SK-N-SH (cell line): ENCODE results near the gene ZBTB45. TPM values are rescaled to one million over a fixed set of nuclear protein-coding genes. Genes with fewer than 3 reads are reported as not detected.

Experiments
- CTCF ChIA-PET: fragments of 300-600, 350-600 bp; formaldehyde crosslinking; extraction: SDS; loops from one replicate; lab custom pipeline; 2021; lab: Yijun Ruan, JAX
- POLR2A ChIA-PET: fragments of 350-600 bp; sonication (Branson Sonifier 250); formaldehyde crosslinking; extraction: SDS; loops from one replicate; lab custom pipeline; 2020; ENCODE audit warnings: antibody characterized with exemption, inconsistent platforms; lab: Yijun Ruan, JAX
- DNase-seq: peaks from one replicate; pipeline ENCODE4 v3.0.0; 2012
- H2AFZ ChIP-seq: fragments of 200-600 bp; sonication (generic); 2 replicates; pipeline ENCODE4 v1.8.1; 2016; ENCODE audit warnings: antibody characterized with exemption, mild to moderate bottlenecking, low read depth
- H3F3A ChIP-seq: fragments of 200-600 bp; sonication (generic); replicated peaks from 2 replicates; pipeline ENCODE3; 2016; ENCODE audit warnings: antibody characterized with exemption, mild to moderate bottlenecking; ENCODE audit not compliant: insufficient read depth
- H3K27ac ChIP-seq, 2 experiments: fragments of 200-500 bp in 1 of 2; fragments of 200-600 bp in 1 of 2; sonication (Bioruptor generic) in 1 of 2; sonication (generic), shearing (Covaris generic) in 1 of 2; 2 replicates each; pipeline versions ENCODE4 v1.5.1 to v1.6.1; 2014 to 2016; ENCODE audit warnings: low read depth in 2 of 2, inconsistent platforms in 1 of 2, low read length in 1 of 2, mild to moderate bottlenecking in 1 of 2, mixed read lengths in 1 of 2
- H3K27me3 ChIP-seq: fragments of 200-600 bp; sonication (generic), shearing (Covaris generic); 2 replicates; pipeline ENCODE4 v1.6.1; 2016; ENCODE audit warnings: mixed run types; ENCODE audit not compliant: insufficient read depth
- H3K36me3 ChIP-seq, 2 experiments: fragments of 200-500 bp in 1 of 2; fragments of 200-600 bp in 1 of 2; sonication (Bioruptor generic) in 1 of 2; sonication (generic) in 1 of 2; replicated peaks in 1 of 2; 2 replicates each; pipeline versions ENCODE3 to v1.5.1; 2014 to 2016; ENCODE audit warnings: low read length in 1 of 2, mild to moderate bottlenecking in 1 of 2; ENCODE audit not compliant: insufficient read depth in 2 of 2, control insufficient read depth in 1 of 2
- H3K4me1 ChIP-seq, 2 experiments: fragments of 200-500 bp in 1 of 2; fragments of 200-600 bp in 1 of 2; sonication (Bioruptor generic) in 1 of 2; sonication (generic), shearing (Covaris generic) in 1 of 2; 2 replicates each; pipeline versions ENCODE4 v1.5.1 to v1.6.1; 2014 to 2016; ENCODE audit warnings: low read depth in 1 of 2, low read length in 1 of 2, mixed run types in 1 of 2; ENCODE audit not compliant: insufficient read depth in 2 of 2, control insufficient read depth in 1 of 2
- H3K4me2 ChIP-seq: fragments of 200-600 bp; sonication (generic), shearing (Covaris generic); 2 replicates; pipeline ENCODE4 v1.6.1; 2017; ENCODE audit warnings: mixed run types
- H3K4me3 ChIP-seq, 2 experiments: fragments of 200-500 bp in 1 of 2; fragments of 200-600 bp in 1 of 2; sonication (Bioruptor generic) in 1 of 2; sonication (generic), shearing (Covaris generic) in 1 of 2; 2 replicates each; pipeline versions ENCODE4 v1.5.1 to v1.8.1; 2014 to 2016; ENCODE audit warnings: low read depth in 2 of 2, inconsistent platforms in 1 of 2, low read length in 1 of 2, mild to moderate bottlenecking in 1 of 2, mixed read lengths in 1 of 2, moderate library complexity in 1 of 2
- H3K79me2 ChIP-seq: fragments of 200-600 bp; sonication (generic); 2 replicates; pipeline ENCODE4 v1.8.1; 2017; ENCODE audit warnings: mild to moderate bottlenecking; ENCODE audit not compliant: insufficient read depth
- H3K9ac ChIP-seq: fragments of 200-600 bp; sonication (generic); 2 replicates; pipeline ENCODE4 v1.6.1; 2017; ENCODE audit warnings: mixed run types
- H3K9me2 ChIP-seq: fragments of 200-600 bp; sonication (generic); 2 replicates; pipeline ENCODE4 v1.6.1; 2017; ENCODE audit warnings: mixed run types
- H3K9me3 ChIP-seq: fragments of 200-600 bp; sonication (generic); 2 replicates; pipeline ENCODE4 v1.6.1; 2017; ENCODE audit warnings: mixed run types, mild to moderate bottlenecking, moderate library complexity
- H4K20me1 ChIP-seq: fragments of 200-600 bp; sonication (generic); 2 replicates; pipeline ENCODE4 v1.6.1; 2017; ENCODE audit warnings: mild to moderate bottlenecking, mixed run types; ENCODE audit not compliant: insufficient read depth
- CHD2 ChIP-seq: fragments of 150-350 bp; IDR thresholded peaks from 2 replicates; pipeline ENCODE4 v1.6.1; 2018; ENCODE audit warnings: low read length; ENCODE audit not compliant: partially characterized antibody
- EP300 ChIP-seq, 2 experiments: IDR thresholded peaks; 2 replicates each; pipeline versions ENCODE4 v1.4.0 to v1.6.1; 2012; ENCODE audit warnings: borderline replicate concordance in 1 of 2, low read depth in 1 of 2, low read length in 1 of 2
- FOXM1 ChIP-seq: IDR thresholded peaks from 2 replicates; pipeline ENCODE4 v1.4.0; 2012; ENCODE audit warnings: low read depth, mild to moderate bottlenecking
- GABPA ChIP-seq: IDR thresholded peaks from 2 replicates; pipeline ENCODE4 v1.4.0; 2012; ENCODE audit warnings: low read depth, mild to moderate bottlenecking
- MXI1 ChIP-seq: IDR thresholded peaks from 2 replicates; pipeline ENCODE4 v1.6.1; 2012; ENCODE audit warnings: mild to moderate bottlenecking, low read depth, low read length, improper control_type of control experiment
- NRF1 ChIP-seq: IDR thresholded peaks from 2 replicates; pipeline ENCODE4 v1.6.1; 2012; ENCODE audit warnings: low read depth, mild to moderate bottlenecking, low read length
- POLR2AphosphoS5 ChIP-seq: IDR thresholded peaks from 2 replicates; pipeline ENCODE4 v1.6.1; 2012; ENCODE audit warnings: low read depth, low read length
- RCOR1 ChIP-seq: fragments of 150-350 bp; IDR thresholded peaks from 2 replicates; pipeline ENCODE4 v1.6.1; 2017; ENCODE audit warnings: antibody characterized with exemption, low read length
- RXRA ChIP-seq: IDR thresholded peaks from 2 replicates; pipeline ENCODE4 v1.4.0; 2012; ENCODE audit warnings: low read depth, mild to moderate bottlenecking, borderline replicate concordance
- SMC3 ChIP-seq: IDR thresholded peaks from 2 replicates; pipeline ENCODE4 v1.6.1; 2012; ENCODE audit warnings: low read depth, low read length, improper control_type of control experiment
- TAF1 ChIP-seq: IDR thresholded peaks from 2 replicates; pipeline ENCODE4 v1.6.1; 2012; ENCODE audit warnings: low read depth, mild to moderate bottlenecking, low read length, moderate library complexity, borderline replicate concordance
- TCF12 ChIP-seq: IDR thresholded peaks from 2 replicates; pipeline ENCODE4 v1.4.0; 2012
- TEAD4 ChIP-seq: IDR thresholded peaks from 2 replicates; pipeline ENCODE4 v1.4.0; 2012; ENCODE audit warnings: mild to moderate bottlenecking, borderline replicate concordance; ENCODE audit not compliant: insufficient read depth
- YY1 ChIP-seq: IDR thresholded peaks from 2 replicates; pipeline ENCODE4 v1.4.0; 2012; ENCODE audit warnings: low read depth, mild to moderate bottlenecking
- WGBS: methylation state at CpG from one replicate; pipeline ENCODE4 v1.1.6; 2017; ENCODE audit warnings: low lambda C conversion rate; 5-methylcytosine and 5-hydroxymethylcytosine counted together
- polyA plus RNA-seq, 3 experiments: library from polyadenylated mRNA; depleted of rRNA; stranded (reverse); fragments of >200 nt; gene quantifications; 2 replicates each; pipeline ENCODE4 v1.2.3, GENCODE V29; 2012
- TF ChIP-seq, protein P1 (sequence below): IDR thresholded peaks from 2 replicates; pipeline ENCODE4 v1.4.0; 2012; ENCODE audit warnings: low read depth
- TF ChIP-seq, protein P2 (sequence below): IDR thresholded peaks from 2 replicates; pipeline ENCODE4 v1.4.0; 2012; ENCODE audit warnings: low read depth, borderline replicate concordance
- TF ChIP-seq, protein P3 (sequence below): fragments of 200-600 bp; sonication (generic); IDR thresholded peaks from 2 replicates; pipeline ENCODE4 v1.6.1; 2017; ENCODE audit warnings: antibody characterized with exemption, mild to moderate bottlenecking, moderate library complexity
- TF ChIP-seq, protein P4 (sequence below): fragments of 150-350 bp; IDR thresholded peaks from 2 replicates; pipeline ENCODE4 v1.6.1; 2017; ENCODE audit warnings: antibody characterized with exemption, low read length, low read depth, borderline replicate concordance
- TF ChIP-seq, protein P5 (sequence below): fragments of 150-350 bp; IDR thresholded peaks from 2 replicates; pipeline ENCODE4 v1.6.1; 2016; ENCODE audit warnings: mild to moderate bottlenecking, low read depth, low read length

Gene ZBTB45
- polyA plus RNA-seq, 1 of the 3 experiments (the other 2 are of a cell fraction), result 11.3 TPM

DNA sequence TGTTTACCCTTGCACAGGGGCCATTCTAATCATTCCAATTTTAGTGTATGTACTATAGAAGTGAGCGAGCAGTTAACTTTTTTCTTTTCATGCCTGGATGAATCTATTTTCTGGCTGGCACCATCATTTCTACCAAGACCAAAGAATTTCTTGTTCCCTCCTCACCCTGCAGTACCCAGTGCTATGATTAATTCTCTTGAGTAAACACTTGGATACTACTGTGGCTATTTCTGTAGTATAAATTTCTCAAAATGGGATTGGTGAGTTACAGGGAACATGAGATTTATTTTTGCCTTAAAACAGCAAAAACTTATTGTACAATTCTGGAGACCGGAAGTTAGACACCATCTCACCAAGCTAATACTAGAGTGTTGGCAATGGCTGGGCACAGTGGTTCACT, 35.8 kb downstream of the ZBTB45 start:
- no peaks in the 10 kb centered on the region for H3K4me1 ChIP-seq
- H3K4me3 ChIP-seq, result no peak overlapping the region
- no peak overlapping the region for H3K27ac ChIP-seq
- no peak overlapping the region for H3K9ac ChIP-seq
- H3K4me2 ChIP-seq, result no peak overlapping the region
- H3K9me2 ChIP-seq, result no peaks in the 10 kb centered on the region
- no peak for DNase-seq
- no peak overlapping the region for H2AFZ ChIP-seq
- no peaks in the 10 kb centered on the region for H3K27me3 ChIP-seq
- no peaks in the 10 kb centered on the region for H3K9me3 ChIP-seq
- no peaks in the 10 kb centered on the region for H3K79me2 ChIP-seq
- CTCF ChIA-PET, result interaction anchor here (0.8 to 1.4 kb wide), 2 partner anchors 12 to 35 kb away, joined by 3 to 4 read pairs; no protein-coding TSS in a partner anchor
- no peaks in the 10 kb centered on the region for H3F3A ChIP-seq
- POLR2A ChIA-PET, result no interaction called here
- H4K20me1 ChIP-seq, result no peaks in the 10 kb centered on the region
- 95% methylated on average over 2 of the region's 2 CpGs for WGBS
- H3K36me3 ChIP-seq, result peaks cover 0 to 17% of the 10 kb centered on the region in 2 experiments
- TF ChIP-seq FOXM1, result no peak
- no peak for TF ChIP-seq SMC3
- no peak for TF ChIP-seq GABPA
- TF ChIP-seq TAF1, result no peak
- TF ChIP-seq MXI1, result no peak
- TF ChIP-seq, protein P1, sequence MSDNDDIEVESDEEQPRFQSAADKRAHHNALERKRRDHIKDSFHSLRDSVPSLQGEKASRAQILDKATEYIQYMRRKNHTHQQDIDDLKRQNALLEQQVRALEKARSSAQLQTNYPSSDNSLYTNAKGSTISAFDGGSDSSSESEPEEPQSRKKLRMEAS, result no peak
- no peak for TF ChIP-seq RCOR1
- no peak for TF ChIP-seq POLR2AphosphoS5
- no peak for TF ChIP-seq NRF1
- TF ChIP-seq, protein P2, sequence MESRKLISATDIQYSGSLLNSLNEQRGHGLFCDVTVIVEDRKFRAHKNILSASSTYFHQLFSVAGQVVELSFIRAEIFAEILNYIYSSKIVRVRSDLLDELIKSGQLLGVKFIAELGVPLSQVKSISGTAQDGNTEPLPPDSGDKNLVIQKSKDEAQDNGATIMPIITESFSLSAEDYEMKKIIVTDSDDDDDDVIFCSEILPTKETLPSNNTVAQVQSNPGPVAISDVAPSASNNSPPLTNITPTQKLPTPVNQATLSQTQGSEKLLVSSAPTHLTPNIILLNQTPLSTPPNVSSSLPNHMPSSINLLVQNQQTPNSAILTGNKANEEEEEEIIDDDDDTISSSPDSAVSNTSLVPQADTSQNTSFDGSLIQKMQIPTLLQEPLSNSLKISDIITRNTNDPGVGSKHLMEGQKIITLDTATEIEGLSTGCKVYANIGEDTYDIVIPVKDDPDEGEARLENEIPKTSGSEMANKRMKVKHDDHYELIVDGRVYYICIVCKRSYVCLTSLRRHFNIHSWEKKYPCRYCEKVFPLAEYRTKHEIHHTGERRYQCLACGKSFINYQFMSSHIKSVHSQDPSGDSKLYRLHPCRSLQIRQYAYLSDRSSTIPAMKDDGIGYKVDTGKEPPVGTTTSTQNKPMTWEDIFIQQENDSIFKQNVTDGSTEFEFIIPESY, result no peak
- no peak for TF ChIP-seq EP300 (IDR thresholded peaks at IDR 0.05; ENCODE audit: borderline replicate concordance in 1 of 2, low read depth in 1 of 2, low read length in 1 of 2)
- TF ChIP-seq, all 33 proteins: peak for 0

DNA sequence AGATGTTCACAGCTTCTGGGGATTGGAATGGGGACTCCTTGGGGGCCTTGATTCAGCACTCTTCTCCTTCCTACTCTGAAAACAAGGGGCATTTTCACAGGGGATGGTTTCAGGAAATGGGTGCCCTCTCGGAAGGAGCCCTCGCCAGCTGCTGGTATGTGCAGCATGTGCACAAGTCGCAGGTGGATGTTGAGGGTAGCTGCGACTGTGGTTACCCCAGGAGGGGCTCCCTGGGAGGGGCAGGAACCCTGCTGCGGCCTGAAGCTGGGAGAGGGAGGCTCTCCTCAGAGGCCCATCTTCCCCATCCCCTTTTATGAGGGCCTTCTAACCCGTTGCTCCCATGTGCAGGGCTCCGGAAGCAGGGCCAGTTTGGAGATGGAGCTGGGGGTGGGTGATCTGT, 37.2 kb downstream of the ZBTB45 start:
- POLR2A ChIA-PET, result no interaction called here
- H3K27ac ChIP-seq, result no peak overlapping the region
- no peak overlapping the region for H3K9ac ChIP-seq
- H3K79me2 ChIP-seq, result no peaks in the 10 kb centered on the region
- peaks cover 0 to 17% of the 10 kb centered on the region in 2 experiments for H3K36me3 ChIP-seq
- no peaks in the 10 kb centered on the region for H3K9me3 ChIP-seq
- H3K27me3 ChIP-seq, result no peaks in the 10 kb centered on the region
- 91% methylated on average over 6 of the region's 7 CpGs for WGBS
- no peaks in the 10 kb centered on the region for H3F3A ChIP-seq
- TF ChIP-seq TCF12, result no peak
- TF ChIP-seq MXI1, result no peak
- TF ChIP-seq, protein P3, sequence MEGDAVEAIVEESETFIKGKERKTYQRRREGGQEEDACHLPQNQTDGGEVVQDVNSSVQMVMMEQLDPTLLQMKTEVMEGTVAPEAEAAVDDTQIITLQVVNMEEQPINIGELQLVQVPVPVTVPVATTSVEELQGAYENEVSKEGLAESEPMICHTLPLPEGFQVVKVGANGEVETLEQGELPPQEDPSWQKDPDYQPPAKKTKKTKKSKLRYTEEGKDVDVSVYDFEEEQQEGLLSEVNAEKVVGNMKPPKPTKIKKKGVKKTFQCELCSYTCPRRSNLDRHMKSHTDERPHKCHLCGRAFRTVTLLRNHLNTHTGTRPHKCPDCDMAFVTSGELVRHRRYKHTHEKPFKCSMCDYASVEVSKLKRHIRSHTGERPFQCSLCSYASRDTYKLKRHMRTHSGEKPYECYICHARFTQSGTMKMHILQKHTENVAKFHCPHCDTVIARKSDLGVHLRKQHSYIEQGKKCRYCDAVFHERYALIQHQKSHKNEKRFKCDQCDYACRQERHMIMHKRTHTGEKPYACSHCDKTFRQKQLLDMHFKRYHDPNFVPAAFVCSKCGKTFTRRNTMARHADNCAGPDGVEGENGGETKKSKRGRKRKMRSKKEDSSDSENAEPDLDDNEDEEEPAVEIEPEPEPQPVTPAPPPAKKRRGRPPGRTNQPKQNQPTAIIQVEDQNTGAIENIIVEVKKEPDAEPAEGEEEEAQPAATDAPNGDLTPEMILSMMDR, result no peak
- no peak for TF ChIP-seq YY1
- no peak for TF ChIP-seq RXRA
- TF ChIP-seq, protein P4, sequence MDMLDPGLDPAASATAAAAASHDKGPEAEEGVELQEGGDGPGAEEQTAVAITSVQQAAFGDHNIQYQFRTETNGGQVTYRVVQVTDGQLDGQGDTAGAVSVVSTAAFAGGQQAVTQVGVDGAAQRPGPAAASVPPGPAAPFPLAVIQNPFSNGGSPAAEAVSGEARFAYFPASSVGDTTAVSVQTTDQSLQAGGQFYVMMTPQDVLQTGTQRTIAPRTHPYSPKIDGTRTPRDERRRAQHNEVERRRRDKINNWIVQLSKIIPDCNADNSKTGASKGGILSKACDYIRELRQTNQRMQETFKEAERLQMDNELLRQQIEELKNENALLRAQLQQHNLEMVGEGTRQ, result no peak
- no peak for TF ChIP-seq CHD2
- no peak for TF ChIP-seq POLR2AphosphoS5
- no peak for TF ChIP-seq TEAD4
- TF ChIP-seq, protein P5, sequence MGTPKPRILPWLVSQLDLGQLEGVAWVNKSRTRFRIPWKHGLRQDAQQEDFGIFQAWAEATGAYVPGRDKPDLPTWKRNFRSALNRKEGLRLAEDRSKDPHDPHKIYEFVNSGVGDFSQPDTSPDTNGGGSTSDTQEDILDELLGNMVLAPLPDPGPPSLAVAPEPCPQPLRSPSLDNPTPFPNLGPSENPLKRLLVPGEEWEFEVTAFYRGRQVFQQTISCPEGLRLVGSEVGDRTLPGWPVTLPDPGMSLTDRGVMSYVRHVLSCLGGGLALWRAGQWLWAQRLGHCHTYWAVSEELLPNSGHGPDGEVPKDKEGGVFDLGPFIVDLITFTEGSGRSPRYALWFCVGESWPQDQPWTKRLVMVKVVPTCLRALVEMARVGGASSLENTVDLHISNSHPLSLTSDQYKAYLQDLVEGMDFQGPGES, result no peak
- TF ChIP-seq, all 33 proteins: peak for 0
- Histone ChIP-seq H3K4me3 (no peak overlapping the region), H3K9me2 (no peaks in the 10 kb centered on the region), H4K20me1 (no peaks in the 10 kb centered on the region), H3K4me1 (peaks cover 0 to 7% of the 10 kb centered on the region in 2 experiments; a peak in 1 of 4 replicates), H3K4me2 (no peak overlapping the region), H2AFZ (no peak overlapping the region)
- CTCF ChIA-PET, result no interaction called here
- DNase-seq, result no peak
